Lung microvascular endothelial cell (primary cell): ENCODE measurements around the gene DIAPH3. TPM values are rescaled to one million over a fixed set of nuclear protein-coding genes. Genes with fewer than 3 reads are reported as not detected.

Experiments
- DNase-seq, 2 donors: peaks; one replicate each; pipeline versions ENCODE4 v3.0.0 to v3.0.0-alpha.2; 2010; ENCODE audit warnings: low read depth in 2 of 2
- total RNA-seq: library from RNA; depleted of rRNA; stranded (reverse); fragments of >200 nt; gene quantifications from 2 replicates; pipeline ENCODE4 v1.2.1, GENCODE V29; 2014

The DIAPH3 gene
- total RNA-seq, 1 donor from 2014 or later = 3.0 TPM

DNA sequence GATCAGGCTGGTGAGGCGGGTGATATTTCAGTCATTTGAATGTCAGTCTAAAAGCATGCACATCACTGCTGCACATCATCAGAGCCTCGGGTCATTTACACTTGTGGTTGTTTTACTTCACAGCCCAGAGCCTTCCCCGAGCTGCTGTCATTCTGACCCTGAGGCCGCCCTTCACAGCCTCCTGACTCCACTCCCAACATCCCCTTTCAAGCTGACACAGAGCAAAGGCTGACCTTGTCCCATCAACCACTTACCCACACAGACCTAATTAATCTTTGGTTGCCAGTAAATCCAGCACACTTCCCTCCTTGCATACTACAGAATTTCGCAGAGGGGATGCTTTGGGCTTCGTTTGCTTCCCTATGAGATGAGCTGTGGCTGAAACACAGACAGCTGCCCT, 528.1 kb downstream of the DIAPH3 start:
- DNase-seq = no peak

DNA sequence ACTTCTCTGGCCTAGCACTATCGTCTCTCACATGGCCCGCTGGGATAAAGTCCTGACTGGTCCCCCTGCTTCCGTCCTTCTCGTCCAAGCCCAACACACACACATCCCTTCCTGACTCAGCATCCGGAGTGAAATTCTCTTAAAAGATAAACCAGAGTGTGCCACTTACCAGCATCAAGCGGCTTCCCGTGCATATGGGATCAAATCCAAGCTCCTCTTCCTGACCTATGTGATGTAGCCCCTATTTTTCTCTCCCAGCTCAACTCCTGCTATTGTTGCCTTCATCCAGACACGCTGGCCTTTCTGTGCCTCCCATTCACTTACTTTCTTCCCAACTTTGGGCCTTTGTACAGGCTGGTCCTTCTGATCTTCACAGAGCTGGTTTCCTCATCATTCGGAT, 530.4 kb downstream of the DIAPH3 start:
- peak; percentile 87 to 99 for DNase-seq

DNA sequence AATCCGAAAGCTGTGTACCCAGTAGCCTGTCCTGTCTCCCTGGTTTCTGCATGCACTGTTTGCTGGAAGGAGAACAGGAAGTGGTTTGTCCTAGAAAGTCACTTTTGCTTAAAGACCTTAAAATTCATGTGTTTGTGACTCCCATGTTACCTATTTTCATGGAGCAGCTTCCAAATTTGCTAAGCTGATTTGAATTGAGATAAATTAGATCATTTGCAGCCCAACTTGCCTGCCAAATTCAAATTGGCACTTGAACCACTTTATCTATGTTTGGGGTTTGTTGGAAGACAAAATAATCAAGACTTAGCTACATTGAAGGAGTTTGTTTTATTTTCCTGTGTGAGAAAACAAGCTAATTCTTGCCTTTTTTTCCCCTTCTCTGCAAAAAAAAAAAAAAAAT, 532.5 kb downstream of the DIAPH3 start:
- peak in 1 of 2 donors; percentile 15 for DNase-seq

DNA sequence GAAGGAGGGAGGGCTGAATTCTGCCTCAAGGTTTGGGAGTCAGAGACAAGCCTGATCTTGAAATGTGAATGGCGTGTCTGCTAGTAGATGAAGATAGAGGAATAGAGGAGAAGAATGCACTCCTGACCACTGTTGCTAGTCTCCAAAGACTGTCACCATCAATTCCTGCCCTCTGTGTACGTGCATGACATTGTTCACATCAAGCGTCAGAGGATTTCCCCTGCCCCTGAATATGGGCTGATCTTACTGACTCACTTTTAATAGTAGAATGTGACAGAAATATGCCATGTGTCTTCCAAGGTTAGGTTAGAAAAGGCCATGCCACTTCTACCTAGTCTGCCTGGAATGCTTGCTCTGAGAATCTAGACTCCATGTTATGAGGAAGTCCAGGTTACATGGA, 538.6 kb downstream of the DIAPH3 start:
- DNase-seq = no peak

DNA sequence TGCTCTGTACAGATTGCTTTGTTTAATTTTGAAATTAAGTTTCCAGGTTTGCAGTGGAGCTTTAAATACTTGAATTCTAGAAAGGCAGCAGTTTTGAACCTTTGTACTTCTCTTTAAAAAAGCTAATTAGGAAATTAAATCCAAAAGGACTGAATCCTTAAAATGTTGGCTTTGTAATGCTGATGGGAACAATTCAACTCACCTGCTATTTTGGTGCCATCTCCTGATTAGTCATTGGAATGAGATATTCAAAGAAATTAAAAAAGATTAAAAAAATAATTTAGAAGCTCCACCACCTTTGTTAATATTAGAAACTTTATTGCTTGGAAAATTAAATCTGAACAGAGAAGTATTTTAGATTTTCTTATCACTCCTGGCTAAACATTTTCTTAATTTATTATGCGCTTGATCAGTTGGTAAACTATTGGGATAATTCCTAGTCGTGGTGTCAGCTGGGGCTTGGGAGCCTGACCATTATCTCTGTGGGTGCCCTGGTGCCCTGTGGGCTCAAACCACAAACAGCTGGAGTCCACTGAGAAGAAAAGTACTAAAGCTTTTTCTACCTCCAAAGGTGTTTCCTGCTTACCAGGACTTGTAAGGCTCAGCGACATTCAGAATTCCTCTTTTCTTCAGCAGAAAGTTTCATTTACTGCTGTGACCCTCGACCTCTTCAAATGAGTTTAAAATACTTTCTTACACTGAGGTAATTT, 540.4 kb downstream of the DIAPH3 start:
- no peak for DNase-seq

DNA sequence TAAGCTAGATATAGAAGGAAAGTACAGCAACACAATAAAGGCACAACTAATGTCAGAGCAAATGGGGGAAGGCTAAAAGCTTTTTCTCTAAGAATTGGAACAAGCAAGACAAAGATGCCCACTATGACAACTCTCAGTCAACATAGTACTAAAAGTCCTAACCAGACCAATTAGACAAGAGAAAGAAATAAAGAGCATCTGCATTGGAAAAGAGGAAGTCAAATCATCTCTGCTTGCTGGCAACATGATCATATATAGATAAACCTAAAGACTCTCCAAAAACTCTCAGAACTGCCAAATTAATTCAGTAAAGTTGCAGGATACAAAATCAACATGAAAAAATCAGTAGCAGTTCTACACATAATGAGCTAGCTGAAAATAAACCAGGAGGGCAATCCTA, 542.0 kb downstream of the DIAPH3 start:
- no peak for DNase-seq

Other genes starting within 250 kb of the DIAPH3 start
- gene TDRD3, start 233.3 kb upstream of the DIAPH3 start, total RNA-seq = 7.6 and 12.3 TPM in 2 replicates